OCI-LY3 (cell line): ENCODE results near the gene KRTAP4-4.

Source experiments
- H2AFZ ChIP-seq: fragments of 200-600, 300-600 bp; shearing (Covaris generic); 2 replicates; pipeline ENCODE4 v1.6.0; 2014; ENCODE audit warnings: antibody characterized with exemption, low read depth, low read length
- H3K27ac ChIP-seq: fragments of 200-600, 300-600 bp; sonication (generic); 2 replicates; pipeline ENCODE4 v1.5.1; 2014; ENCODE audit warnings: mild to moderate bottlenecking, low read length, moderate library complexity, mixed read lengths
- H3K27me3 ChIP-seq: fragments of 200-600, 300-600 bp; sonication (generic); 2 replicates; pipeline ENCODE4 v1.6.1; 2014; ENCODE audit warnings: low read depth, low read length, mixed read lengths
- H3K36me3 ChIP-seq: fragments of 200-600, 300-600 bp; sonication (generic); replicated peaks from 2 replicates; pipeline ENCODE3; 2014; ENCODE audit warnings: low read depth, low read length, mixed read lengths
- H3K4me1 ChIP-seq: fragments of 300-600, 200-600 bp; sonication (generic); 2 replicates; pipeline ENCODE4 v1.6.1; 2014; ENCODE audit warnings: low read length, mixed read lengths
- H3K4me2 ChIP-seq: fragments of 200-600, 300-600 bp; sonication (generic); 2 replicates; pipeline ENCODE4 v1.6.1; 2014; ENCODE audit warnings: low read length, mixed read lengths
- H3K4me3 ChIP-seq: fragments of 300-600, 200-600 bp; sonication (generic); 2 replicates; pipeline ENCODE4 v1.5.1; 2014; ENCODE audit warnings: antibody characterized with exemption, mild to moderate bottlenecking, low read length, moderate library complexity
- H3K79me2 ChIP-seq: fragments of 300-600, 200-600 bp; shearing (Covaris generic); 2 replicates; pipeline ENCODE4 v1.6.1; 2014; ENCODE audit warnings: mild to moderate bottlenecking, low read length, mixed read lengths
- H3K9ac ChIP-seq: fragments of 300-600, 200-600 bp; shearing (Covaris generic); 2 replicates; pipeline ENCODE4 v1.6.0; 2014; ENCODE audit warnings: mild to moderate bottlenecking, low read length, moderate library complexity
- H3K9me3 ChIP-seq: fragments of 200-600, 300-600 bp; shearing (Covaris generic); 2 replicates; pipeline ENCODE4 v1.6.1; 2014; ENCODE audit warnings: low read length, mixed read lengths; ENCODE audit not compliant: insufficient read depth
- H4K20me1 ChIP-seq: fragments of 200-600, 300-600 bp; sonication (generic); 2 replicates; pipeline ENCODE4 v1.6.1; 2016; ENCODE audit warnings: low read length, mixed read lengths; ENCODE audit not compliant: insufficient read depth
- EZH2phosphoT487 ChIP-seq: fragments of 200-600 bp; shearing (Covaris generic); IDR thresholded peaks from 2 replicates; pipeline ENCODE4 v1.6.1; 2018; ENCODE audit warnings: antibody characterized with exemption, mixed run types, low read depth
- TF ChIP-seq, protein P1 (sequence below): fragments of 200-600, 300-600 bp; sonication (generic); IDR thresholded peaks from 2 replicates; pipeline ENCODE4 v1.5.1; 2014; ENCODE audit warnings: antibody characterized with exemption, low read length, low read depth

Gene KRTAP4-4

DNA sequence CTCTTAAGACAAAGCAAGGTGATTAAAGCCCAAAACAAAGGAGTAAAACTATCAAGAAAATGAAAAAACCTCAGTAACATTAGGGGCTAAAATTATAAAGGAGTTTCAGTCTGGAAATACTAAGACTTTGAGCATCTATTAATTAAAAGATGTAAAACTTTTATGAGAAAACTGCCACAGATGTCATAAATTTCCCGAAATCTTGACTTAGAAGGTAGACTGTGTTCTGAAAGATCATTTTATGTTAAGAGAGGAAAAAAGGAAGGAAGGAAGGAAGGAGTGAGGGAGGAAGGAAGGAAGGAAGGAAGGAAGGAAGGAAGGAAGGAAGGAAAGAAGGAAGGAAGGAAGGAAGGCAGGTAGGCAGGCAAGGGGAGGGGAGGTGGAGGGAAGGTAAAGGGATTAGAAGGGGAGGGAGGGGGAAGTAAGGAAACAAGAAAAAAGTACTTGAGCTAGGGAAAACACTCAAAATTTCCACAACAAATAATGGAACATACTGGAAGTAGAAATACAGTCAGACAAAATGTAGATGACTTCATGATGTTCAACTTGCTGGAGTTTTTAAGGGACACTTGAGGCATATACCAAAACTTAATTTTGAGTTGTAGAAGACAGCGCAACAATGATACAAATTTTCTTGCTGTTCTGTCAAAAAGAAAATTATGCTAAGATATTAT is 12.9 kb downstream of the KRTAP4-4 start:
- no peaks in the 10 kb centered on the region for H3K9me3 ChIP-seq
- H3K4me1 ChIP-seq = no peaks in the 10 kb centered on the region
- H3K27ac ChIP-seq = no peak overlapping the region
- no peaks in the 10 kb centered on the region for H3K79me2 ChIP-seq
- H3K4me3 ChIP-seq = no peak overlapping the region
- H3K36me3 ChIP-seq = no peaks in the 10 kb centered on the region
- TF ChIP-seq, protein P1, sequence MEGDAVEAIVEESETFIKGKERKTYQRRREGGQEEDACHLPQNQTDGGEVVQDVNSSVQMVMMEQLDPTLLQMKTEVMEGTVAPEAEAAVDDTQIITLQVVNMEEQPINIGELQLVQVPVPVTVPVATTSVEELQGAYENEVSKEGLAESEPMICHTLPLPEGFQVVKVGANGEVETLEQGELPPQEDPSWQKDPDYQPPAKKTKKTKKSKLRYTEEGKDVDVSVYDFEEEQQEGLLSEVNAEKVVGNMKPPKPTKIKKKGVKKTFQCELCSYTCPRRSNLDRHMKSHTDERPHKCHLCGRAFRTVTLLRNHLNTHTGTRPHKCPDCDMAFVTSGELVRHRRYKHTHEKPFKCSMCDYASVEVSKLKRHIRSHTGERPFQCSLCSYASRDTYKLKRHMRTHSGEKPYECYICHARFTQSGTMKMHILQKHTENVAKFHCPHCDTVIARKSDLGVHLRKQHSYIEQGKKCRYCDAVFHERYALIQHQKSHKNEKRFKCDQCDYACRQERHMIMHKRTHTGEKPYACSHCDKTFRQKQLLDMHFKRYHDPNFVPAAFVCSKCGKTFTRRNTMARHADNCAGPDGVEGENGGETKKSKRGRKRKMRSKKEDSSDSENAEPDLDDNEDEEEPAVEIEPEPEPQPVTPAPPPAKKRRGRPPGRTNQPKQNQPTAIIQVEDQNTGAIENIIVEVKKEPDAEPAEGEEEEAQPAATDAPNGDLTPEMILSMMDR = no peak
- H3K9ac ChIP-seq = no peak overlapping the region
- H3K4me2 ChIP-seq = no peak overlapping the region
- no peak overlapping the region for H2AFZ ChIP-seq
- no peaks in the 10 kb centered on the region for H4K20me1 ChIP-seq
- peaks cover 8% of the 10 kb centered on the region; the same call in 1 of the 2 replicates for H3K27me3 ChIP-seq

DNA sequence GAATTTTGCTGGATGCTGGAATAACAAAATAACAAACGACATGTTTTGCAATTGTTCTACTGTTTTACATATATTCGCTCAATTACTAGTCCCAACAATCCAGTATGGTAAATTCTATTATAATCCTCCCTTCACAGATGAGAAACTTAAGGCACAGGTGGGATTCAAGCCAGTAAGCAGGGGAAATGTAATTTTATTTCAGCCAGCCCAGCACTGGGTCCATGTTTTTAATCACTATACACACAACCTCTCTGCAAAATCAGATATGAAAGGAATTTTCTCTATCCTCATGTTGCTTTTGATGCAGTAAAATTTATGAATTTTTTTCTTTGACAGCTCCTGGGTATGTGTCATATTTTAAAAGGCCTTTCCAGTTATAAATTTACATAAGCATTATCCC is 15.3 kb downstream of the KRTAP4-4 start:
- Histone ChIP-seq H3K4me1 (no peaks in the 10 kb centered on the region), H3K79me2 (no peaks in the 10 kb centered on the region), H3K27ac (no peak overlapping the region), H3K36me3 (no peaks in the 10 kb centered on the region), H4K20me1 (no peaks in the 10 kb centered on the region), H3K9me3 (no peaks in the 10 kb centered on the region), H3K4me2 (no peak overlapping the region), H3K4me3 (no peak overlapping the region), H3K9ac (no peak overlapping the region), H3K27me3 (no peaks in the 10 kb centered on the region), H2AFZ (no peak overlapping the region)
- TF ChIP-seq, protein P1 = no peak
- no peak for TF ChIP-seq EZH2phosphoT487

DNA sequence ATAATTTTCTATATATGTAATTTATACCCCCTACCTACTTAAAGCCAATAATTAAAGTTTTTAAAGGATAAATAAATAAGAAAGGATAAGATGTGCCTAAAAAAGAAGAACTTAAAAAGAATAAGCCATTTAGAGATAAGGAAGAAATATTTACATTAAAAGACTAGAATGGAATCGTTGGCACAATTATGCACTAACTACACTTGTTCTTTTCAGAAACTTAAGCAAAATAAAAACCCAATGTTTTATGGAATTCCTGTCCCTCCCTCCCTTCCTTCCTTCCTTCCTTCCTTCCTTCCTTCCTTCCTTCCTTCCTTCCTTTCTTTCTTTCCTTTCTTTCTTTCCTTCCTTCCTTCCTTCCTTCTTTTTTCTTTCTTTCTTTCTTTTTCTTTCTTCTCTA is 15.7 kb downstream of the KRTAP4-4 start:
- no peak overlapping the region for H3K4me3 ChIP-seq
- TF ChIP-seq EZH2phosphoT487 = no peak
- TF ChIP-seq, protein P1 = no peak
- H3K4me2 ChIP-seq = no peak overlapping the region
- no peaks in the 10 kb centered on the region for H3K9me3 ChIP-seq
- H3K4me1 ChIP-seq = no peaks in the 10 kb centered on the region
- H4K20me1 ChIP-seq = no peaks in the 10 kb centered on the region
- H2AFZ ChIP-seq = no peak overlapping the region
- H3K36me3 ChIP-seq = no peaks in the 10 kb centered on the region
- no peak overlapping the region for H3K27ac ChIP-seq
- H3K9ac ChIP-seq = no peak overlapping the region
- H3K27me3 ChIP-seq = no peaks in the 10 kb centered on the region
- no peaks in the 10 kb centered on the region for H3K79me2 ChIP-seq

DNA sequence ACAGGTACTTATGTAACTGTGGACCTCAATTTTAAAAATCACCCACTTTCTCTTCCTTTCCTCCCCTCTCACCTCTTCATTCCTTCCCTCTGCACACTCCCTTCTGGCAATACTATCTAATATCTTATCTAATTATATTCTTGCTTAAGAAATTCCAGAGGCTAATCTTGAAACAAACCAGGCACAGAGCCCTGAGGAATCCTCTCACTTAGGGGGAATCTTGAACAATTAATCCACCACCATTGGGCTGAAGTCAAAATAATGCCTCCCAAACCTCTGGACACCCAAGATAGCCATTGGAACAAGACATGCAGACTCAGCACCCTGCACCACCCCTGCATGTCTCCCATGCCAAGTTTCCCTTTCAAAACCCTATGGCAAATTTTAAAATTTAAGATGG is 19.2 kb downstream of the KRTAP4-4 start:
- Histone ChIP-seq H3K79me2 (no peaks in the 10 kb centered on the region), H3K4me2 (no peak overlapping the region), H3K9ac (no peak overlapping the region), H2AFZ (no peak overlapping the region), H4K20me1 (no peaks in the 10 kb centered on the region), H3K4me3 (no peak overlapping the region), H3K9me3 (no peaks in the 10 kb centered on the region), H3K36me3 (no peaks in the 10 kb centered on the region), H3K4me1 (no peaks in the 10 kb centered on the region), H3K27ac (no peak overlapping the region), H3K27me3 (no peaks in the 10 kb centered on the region)
- TF ChIP-seq EZH2phosphoT487 = no peak
- TF ChIP-seq, protein P1 = no peak
